HG02884 (cell line): ENCODE data around the gene C15orf40.

ENCODE experiments used
- ATAC-seq: cut with Tn5 transposase; IDR thresholded peaks from one replicate; pipeline ENCODE4 v1.9.1; 2021; ENCODE audit warnings: mild to moderate bottlenecking, moderate library complexity; ENCODE audit not compliant: unreplicated experiment

C15orf40 gene

DNA sequence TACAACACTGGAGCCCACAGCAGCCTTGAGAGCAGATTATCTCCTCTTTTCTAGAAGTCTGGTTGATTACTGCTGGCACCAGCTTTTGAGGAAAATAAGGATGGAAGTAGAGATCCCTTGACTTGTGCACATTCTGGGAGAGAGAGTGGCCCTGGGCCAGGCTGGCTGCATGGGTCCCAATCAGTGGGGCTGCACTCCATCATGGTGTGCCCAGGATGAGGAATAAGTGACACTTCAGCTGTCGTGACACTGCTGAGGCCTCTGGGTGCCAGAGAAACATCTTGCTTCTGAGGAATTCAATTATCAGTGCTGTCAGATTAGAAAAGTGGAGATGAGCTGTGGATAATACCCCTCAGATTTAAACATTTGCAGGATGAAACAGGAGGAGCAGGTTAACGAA, 16.4 kb downstream of the C15orf40 start:
- ATAC-seq: no peak

DNA sequence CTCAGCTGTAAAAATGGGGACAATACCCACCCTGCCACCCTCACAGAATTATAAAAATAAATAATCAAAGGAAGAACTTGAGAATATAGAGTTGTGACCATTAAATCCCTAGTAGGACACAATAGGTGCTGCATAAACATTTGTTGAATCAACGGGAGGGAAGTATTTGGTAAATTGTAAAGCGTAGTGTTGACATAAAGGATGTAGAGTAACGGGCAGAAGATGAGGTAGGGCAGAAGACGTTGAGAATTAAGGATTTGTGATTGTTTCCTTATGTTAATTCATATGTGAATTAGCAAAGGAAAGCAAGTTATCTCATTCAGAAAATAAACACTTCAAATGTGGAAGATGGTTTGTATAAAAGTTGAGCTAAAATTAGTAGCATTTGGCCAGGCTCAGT, 18.3 kb downstream of the C15orf40 start:
- ATAC-seq: no peak

DNA sequence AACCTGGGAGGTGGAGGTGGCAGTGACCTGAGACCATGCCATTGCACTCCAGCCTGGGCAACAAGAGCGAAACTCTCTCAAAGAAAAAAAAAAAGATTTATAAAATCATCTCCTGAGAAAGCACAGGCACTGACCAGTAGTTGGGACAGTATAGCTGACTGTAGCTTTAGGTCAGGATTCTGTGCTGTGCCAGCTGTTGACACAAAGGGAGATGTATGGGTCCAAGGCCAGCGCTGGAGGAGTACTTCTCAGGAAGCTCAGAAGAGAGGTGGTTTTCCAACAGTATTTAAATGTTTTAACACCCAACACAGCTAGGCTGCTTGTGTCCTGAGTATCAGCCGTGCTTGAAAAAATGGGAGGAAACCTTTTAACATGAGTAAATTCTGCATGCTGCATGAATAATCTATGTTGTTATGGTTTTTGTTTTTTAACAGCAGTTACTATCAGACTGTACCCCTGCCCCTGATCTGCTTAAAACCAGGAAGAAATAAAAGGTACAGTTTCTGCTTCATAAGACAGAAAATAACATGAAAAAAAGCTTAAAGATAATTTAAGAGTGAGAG, 18.9 kb downstream of the C15orf40 start:
- ATAC-seq: no peak

DNA sequence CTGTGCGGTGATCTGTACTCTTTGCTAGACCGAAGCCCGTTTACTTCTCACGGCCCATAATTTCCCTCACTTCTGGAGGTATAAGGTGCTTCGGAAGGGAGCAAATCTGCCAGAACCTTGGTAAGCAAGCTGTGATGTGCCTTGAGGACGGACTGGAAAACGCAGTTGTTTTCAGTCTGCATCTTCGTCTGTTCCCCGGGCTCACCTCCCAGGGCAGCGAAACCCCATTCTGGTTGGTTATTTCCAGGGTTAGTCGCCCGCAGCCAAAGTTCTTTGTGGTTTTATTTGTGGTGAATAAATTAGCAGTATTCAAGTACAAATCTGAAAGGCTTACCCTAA, 25.0 kb downstream of the C15orf40 start:
- peak; percentile 12 for ATAC-seq

DNA sequence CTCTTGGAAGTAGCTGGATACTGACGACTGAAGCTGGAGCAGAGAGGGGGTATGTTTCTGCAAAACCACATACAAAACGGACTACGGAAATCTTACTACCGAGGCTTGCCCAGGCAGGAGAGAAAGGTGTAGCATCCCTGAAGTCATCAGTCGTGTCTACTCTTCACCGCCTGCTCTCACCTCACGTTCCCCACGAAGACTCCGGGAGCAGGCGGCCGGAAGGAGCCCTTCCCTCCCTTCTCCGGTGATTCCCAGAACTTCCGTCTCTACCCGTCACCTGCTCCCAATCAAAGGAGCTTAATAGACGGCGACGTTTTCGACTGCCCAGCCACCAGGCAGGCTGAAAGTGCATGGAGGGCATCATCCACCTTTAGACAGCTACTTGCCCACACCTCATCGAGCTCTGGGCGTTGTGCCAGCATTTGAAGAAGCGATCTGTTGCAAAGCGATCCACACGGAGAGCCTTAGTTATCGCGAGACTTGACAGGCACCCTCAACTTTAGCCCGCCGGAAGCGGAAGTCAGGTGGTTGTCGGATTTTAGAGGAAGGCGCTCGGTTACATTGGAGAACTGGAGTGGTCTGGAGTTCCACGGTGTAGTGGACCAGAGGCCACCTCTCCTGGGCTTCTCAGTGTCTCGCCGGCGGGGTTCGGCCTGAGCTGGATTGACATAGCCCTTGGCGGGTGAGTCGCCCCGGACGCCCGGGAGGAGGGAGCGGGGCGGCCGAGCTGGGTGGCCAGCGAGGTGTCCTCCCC, 25.6 kb downstream of the C15orf40 start, which contains the start of gene RAMAC:
RAMAC (plus strand) TSS at position 523 of the 754 bp plus-strand sequence. CDS start 2,809 bp downstream, outside the sequence.
- ATAC-seq: peak; percentile 97

DNA sequence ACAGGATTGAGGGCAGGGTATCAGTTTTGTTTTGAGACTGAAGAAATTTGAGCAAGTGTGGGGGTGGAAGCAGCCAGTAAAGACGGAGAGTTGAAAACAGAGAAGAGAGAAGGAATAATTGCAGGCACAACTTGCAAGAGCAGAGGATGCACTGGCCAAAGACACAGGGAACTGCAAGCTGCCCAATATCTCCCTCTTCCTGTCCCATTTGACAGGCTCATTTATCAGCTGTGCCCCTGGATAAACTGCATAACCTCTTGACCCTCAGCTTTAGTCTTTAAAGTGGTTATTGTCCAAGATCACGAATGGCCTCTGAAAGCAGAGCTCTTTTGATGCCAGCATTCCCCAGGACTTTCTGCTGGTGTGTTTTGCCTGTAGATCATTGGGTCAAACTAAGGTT, 30.5 kb downstream of the C15orf40 start:
- ATAC-seq: no peak

DNA sequence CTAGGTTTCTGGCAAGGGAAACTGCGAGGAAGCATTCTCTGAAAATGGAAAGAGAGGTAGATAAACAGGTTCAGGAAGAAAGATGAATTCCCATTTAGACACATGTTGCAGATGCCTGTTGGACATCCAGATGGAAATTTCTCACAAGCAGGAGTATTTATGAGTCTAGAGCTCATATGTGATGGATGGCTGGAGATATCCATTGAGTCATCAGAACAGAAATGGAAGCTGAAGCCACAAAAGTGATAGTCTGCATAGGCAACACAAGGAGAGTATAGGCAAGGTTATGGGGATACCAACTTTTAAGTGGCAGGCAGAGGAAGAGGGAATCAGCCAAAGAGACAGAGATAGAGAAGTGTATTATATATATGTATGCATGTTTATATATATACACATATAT, 31.7 kb downstream of the C15orf40 start:
- no peak for ATAC-seq

DNA sequence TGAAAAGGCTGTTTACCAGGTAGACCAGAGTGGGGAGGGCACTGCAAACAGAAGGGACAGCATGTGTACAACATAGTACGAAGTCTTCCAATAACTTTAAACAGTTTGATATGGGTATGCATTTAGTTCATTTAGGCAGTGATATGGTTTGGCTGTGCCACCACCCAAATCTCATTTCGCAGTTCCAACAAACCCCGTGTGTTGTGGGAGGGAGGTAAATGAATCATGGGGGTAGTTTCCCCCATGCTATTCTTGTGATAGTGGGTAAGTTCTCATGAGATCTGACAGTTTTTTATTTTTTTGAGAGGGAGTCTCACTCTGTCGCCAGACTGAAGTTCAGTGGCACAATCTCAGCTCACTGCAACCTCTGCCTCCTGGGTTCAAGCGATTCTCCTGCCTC, 33.0 kb downstream of the C15orf40 start:
- ATAC-seq: no peak

DNA sequence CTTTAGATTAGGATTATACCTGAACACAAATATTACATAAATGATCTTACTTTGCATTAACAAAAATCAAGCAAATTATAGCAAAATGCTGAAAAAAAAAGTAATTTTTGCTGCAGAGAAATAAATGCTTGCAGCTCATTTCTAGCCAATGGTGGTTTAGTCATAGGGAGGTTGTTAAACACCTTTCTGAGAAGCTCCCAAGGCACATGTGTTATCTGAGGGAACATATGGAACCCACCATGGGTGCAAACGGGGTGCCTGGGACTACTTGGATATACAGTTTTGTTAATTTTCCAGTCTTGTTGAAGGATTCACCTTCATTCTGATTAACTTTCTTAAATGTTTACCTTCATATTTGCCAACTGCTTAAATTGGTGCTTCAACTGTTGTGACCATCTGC, 34.4 kb downstream of the C15orf40 start:
- ATAC-seq: no peak

DNA sequence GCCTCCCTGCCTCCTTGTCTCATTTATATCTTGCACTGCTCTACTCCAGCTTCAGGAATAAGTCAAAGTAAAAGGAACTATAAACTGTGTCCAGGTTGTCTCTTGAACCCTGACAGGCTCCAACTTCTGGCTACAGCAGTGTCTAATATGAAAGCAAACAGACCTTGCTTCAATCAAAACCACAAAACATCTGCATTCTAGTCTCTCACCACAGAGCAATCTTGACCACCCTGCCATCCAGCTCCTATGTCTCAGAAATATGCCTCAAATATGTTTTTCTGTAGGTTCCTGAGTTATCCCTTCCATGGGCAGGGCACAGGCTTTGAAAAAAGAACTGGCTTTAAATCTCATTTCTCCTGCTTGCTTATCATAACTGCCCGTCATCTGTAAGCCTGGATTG, 38.4 kb downstream of the C15orf40 start:
- no peak for ATAC-seq

DNA sequence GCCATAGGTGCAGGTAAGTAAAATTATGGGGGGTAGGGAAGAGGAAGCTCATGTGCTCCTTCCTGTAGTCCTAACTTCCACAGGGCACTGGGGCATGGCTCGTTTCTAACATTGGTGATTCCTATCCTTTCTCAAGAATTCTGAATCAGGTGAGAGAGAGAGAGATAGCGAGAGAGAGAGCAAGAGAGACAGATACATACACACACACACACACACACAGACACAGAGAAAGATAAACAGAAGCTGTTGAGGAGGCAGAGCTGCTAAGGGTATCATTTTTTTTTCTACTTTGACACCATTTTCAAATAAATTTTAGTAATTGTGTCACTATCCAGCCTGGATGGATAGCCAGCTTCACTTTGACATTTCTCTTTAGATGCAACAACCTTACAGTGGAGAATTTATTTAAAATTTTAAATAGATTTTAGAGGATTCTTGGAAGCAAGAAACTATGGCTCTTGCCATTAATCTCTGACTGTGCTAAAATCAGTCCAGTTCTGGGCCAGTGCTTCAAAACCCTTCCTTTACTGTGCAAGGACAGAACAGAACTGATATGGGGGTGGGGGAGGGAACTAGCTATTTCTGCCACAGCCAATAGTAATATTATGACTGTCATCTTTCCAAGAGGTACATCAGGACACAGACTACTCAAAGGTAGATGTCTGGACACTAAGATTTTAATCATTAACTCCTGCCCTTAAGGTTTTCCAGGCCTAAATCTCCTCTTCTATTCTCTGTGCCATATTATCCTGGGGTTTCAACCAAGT, 40.0 kb downstream of the C15orf40 start:
- ATAC-seq: no peak

DNA sequence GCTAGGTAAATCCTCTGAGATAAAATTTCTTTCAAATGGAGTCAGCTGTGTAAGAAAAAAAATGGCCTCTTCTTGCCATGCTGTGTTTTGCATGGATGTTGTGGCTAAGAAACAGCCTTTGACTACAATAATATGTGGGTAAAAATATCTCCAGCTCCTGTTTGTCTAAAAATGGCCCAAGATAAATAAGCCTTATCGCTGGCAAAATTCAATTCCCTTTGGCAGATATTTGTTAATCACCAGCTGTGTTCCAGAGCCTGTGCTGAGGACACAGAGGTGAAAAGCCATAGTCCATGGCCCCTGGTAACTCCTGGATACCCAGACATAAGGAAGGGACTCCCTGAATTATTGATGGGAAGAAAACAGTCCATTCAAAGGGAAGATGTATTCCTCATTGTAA, 40.7 kb downstream of the C15orf40 start:
- ATAC-seq: no peak

DNA sequence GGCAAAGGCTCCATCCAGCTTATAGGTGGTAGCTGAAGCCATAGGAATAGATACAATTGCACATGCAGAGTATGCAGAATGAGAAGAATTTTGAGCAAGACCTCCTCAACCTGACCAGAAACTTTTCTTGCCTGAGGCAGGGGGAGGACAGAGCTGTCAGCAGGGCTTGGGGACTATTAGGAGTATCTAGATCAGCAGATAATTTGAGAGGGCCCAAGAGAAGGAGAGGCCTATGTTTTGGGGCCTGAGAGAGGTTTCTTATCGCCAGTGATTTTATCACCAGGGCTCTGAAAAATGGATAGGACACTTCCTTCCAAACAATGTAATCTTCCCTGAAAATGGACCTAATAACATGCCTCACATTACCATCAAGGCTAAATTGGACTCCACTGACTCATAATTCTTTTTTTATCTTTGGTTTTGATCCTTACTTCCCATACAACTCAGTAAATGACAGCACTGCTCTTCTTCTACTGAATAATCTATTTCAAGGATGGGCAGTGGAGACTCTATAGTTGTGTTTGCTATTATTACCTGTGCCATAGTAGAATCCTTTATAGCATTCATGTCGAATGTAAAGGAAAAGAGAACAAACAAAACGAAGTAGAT, 41.3 kb downstream of the C15orf40 start:
- no peak for ATAC-seq

DNA sequence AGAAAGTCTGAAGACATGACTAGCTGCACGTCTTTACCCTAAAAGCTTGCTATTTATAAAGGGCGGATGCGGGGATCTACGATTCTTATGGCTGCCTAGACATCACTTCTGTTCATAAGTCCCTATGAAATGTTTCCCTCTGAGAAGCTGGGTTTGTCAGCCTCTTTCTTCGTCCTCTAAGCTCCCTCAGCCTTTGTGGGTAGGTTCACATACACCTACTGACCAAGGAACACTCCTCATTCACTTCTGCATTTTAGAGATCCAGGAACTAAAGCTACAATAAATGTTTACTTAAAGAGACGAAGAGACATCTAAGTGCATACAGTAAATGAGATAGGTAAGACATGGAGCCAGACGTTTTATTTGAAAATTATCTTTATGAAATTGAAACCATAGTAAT, 42.1 kb downstream of the C15orf40 start:
- ATAC-seq: no peak

DNA sequence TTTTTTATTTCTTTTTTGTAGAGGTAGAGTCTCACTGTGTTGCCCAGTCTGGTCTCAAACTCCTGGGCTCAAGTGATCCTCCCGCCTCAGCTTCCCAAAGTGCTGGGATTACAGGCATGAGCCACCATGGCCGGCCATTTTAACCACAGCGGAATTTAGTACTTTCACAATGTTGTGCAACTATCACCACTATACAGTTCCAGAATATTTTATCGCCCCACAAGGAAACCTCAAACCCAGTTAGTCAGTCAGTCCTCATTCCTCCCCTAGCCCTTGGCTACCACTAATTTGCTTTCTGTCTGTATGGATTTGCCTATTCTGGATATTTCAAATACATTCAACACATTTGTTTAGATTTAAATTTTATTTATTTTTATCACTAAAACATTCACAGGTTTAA, 43.4 kb downstream of the C15orf40 start:
- ATAC-seq: no peak

DNA sequence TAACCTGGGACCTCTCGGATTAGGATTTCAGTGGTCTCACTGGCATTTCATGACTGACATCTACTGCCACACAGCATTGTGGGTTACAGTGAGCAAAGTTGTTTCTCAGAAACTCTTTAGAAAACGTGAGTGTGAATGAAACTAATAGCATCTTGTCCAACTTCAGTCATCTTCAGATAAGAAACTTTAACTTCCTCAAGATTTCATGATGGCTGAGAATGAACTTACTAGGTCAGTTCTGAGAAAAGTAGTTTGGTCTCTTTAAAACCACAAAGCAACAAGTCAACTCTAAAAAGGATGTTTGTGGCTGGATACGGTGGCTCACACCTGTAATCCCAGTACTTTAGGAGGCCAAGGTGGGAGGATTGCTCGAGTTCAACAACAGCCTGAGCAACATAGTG, 44.8 kb downstream of the C15orf40 start:
- ATAC-seq: peak; percentile 73

DNA sequence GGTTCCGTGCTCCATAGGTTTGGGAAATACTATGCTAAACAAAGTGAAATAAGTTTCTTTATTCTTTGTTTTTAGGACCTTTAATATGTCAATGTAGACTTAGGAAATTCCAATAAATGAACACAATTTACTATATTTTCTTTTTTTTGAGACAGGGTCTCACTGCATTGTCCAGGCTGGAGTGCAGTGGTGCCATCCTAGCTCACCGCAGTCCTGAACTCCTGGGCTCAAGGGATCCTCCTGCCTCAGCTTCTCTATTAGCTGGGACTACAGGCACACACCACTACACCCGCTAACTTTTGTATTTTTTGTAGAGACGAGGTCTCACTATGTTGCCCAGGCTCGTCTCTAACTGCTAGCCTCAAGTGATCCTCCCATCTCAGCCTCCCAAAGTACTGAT, 46.5 kb downstream of the C15orf40 start:
- no peak for ATAC-seq

DNA sequence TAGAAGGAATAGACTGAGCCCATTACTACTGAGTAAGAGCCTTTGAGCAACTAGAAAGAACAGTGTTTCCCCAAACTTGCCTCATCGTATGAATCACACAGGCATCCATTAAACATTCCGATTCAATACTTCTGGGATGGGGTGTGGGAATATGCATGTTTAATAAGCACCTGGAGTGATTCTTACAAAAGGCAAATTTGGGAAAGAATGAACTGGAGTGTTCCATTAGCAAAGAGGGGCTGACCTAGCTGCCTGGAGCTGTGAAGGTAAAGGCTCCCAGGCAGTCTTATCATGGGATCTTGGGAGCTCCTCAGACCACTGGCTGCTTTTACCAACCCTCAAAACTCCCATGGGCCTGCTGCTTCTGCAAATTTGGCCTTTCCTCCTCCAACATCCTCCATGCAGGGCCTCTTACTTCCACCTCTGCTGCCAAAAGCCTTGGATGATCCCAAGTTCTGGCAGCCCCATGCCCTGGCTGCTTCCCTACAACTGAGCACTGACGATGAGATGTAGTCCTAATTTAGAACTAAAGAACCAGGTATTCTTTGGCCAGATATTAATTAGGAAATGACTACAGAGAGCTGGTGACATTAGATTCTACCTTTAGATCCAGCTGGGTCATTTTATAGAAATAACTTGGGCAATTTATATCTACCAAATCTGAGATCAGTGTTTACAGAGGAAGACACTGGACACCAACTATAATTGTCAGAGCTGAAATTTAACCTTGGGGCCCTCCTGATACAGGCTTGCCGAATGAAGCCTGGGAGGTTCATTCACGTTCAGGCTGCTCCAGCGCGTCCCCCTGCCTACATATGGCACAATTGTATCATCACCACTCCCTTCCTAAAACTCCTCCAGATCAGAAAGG, 47.7 kb downstream of the C15orf40 start:
- no peak for ATAC-seq

DNA sequence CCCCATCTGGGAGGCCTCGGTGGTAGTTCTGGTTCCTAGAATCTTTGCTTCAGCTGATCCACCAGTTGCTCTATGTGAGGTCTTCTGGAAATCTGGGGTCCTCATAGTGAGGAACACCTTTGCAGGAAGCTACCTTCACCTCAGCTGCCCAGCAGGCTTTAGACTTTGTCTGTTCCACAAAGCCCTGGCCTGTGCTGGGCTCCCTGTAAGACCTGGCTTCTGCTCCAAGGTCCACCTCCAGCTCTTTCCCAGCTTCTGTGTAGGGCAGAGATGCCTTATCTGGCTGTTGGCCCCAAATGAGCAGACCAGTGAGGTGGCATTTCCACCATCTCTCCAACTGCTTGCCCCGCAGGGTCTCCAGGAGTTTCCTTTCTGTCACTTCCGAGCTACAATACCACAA, 50.7 kb downstream of the C15orf40 start:
- no peak for ATAC-seq

DNA sequence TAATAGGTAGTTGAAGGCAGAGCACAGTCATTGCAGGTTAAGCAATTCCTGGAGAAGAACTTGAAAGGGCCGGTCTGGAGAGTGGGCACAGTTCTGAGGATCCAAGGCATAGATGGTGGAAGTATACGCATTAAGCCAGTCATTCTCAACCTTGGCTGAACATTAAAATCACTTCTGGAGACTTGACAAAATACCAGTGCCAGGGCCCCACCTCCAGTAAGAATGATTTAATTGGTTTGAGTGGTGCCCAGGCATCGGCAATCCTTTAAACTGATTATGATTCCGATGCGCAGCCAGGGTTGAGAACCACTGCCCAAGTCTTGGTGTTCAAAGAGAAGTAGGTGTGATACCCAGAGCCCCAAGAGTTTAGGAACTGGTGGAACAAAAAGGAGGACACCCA, 52.0 kb downstream of the C15orf40 start:
- ATAC-seq: no peak

DNA sequence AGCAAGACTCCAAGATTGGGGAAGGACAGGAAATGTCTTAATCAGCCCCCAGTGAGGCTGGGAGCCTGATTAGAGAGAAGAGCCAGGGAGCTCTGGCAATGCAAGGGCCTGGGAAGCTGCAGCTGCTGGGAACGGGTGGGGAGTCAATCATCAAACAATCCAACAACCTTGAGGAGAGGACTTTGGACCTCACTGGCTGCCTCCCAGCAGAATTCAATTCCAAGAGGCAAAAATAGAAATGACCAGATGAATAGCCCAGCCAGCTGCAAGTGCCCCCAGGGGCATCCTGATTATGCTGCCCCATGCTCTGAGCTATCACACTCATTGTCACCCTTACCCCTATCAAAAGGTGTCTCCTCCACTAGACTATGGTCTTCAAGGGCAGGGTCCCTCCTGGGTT, 52.8 kb downstream of the C15orf40 start:
- ATAC-seq: no peak
